ENCODE measurements around the gene INPP5A.

INPP5A gene

DNA sequence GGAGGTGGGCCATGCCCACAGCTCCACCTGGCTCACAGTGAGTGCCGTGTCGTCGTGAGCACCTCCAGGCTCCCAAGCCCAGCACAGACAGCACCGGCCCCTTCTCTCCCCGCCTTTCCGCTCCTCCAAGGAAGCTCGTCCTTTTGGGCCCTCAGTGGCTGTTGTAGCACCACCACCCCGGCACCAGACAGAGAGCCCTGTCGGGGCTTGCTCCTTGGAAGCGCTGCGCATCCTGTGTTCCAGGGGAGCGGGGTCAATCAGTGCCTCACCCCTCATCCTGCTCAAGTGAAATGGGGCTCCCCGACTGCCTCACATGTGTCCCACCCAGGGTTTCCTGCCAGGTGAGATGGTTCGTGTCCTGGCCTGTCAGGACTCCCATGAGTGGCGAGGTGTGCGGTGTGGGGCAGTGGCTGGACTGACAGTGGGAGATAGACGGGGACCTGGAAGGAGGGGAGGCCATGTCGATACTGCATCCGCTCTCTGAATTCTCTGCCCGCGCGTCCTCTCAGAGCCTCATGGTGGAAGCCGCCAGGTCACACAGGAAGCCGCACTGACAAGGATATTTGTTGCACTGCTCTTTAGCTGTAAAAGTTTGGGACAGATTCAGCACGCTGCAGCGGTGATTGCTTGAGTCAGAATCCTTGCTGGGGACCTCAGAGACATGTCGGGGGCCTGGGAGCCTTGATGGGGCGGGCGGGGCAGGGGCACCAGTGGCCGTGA, 107.1 kb downstream of the INPP5A start:
- no peak for DNase-seq (ENCODE audit: low read depth in 2 of 2)

DNA sequence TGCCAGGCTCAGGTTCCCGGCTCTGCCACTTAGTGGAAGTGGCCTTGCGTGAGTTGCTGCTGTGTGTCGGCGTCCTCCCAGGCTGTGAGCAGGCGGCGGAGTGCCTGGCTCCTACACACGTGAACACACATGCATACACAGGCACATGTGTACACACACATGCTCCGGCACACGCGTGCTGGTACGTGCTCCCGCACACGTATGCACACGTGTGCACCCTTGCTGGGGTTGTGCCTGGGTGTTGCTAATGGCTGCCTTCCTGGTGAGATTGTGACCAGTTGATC, 107.6 kb downstream of the INPP5A start:
- DNase-seq (ENCODE audit: low read depth in 2 of 2), result no peak

- DNase-seq (ENCODE audit: low read depth in 2 of 2), result no peak
Observed at GRCh38 chr10:132645630-132646442, 108.2 kb downstream of the INPP5A start.

- no peak for DNase-seq (ENCODE audit: low read depth in 2 of 2)
Observed at GRCh38 chr10:132646443-132647097, 109.0 kb downstream of the INPP5A start.

DNA sequence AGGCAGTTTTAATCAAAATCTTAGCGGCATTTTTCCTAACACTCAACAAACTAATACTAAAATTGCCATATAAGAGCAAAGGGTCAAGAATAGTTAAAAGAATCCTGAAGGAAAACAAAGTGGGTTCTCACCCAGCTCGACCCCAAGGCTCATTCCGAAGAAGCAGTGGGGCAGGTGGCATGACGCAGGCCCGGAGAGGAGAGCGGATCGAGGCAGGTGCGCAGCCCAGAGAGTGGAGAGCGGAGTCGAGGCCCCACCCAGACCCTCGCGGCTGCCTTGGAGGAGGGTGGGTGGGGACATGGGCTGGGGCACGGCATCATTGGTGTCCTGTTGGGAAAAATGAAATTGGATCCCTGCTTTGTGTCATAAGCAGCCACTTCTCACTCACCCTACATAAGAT, 109.8 kb downstream of the INPP5A start:
- DNase-seq (ENCODE audit: low read depth in 2 of 2), result no peak

DNA sequence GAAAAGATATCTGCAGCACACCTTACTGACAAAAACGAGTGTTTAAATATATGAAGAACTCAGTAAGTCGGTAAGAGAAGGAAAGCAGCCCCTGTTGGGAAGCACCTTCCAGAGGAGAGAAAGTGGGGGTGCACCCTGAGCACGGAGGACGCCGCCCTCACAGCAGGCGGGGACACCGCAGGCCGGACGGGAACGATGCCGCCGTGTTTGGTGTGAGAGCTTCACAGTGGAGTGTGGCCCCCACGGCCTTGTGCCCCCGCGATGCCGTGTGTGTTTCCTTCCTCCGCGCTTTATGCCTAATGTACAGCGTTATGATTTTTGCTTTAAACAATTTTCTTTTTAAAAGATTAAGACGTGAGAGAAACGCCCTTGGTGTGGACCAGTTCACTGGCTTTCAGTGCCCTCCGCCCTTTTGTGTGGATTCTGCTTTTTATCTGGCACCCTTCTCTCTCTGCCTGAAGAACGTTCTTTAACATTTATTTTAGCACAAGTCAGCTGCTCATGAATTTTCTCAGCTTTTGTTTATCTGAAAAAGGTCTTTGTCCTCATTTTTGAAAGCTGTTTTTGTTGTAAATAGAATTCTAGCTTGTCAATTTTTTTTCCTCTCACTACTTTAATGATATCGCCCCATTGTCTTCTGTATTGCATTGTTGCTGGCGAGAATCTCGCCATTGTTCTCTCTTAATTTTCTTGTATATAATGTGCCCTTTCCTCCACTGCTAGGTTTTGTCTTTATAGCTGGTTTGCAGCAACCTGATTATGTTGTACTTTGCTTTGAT, 110.7 kb downstream of the INPP5A start:
- DNase-seq (ENCODE audit: low read depth in 2 of 2), result no peak

GRCh38 chr10:132648851-132649528, 111.4 kb downstream of the INPP5A start:
- DNase-seq (ENCODE audit: low read depth in 2 of 2), result no peak

- no peak for DNase-seq (ENCODE audit: low read depth in 2 of 2)
Observed at GRCh38 chr10:132649651-132650360, 112.2 kb downstream of the INPP5A start.

DNA sequence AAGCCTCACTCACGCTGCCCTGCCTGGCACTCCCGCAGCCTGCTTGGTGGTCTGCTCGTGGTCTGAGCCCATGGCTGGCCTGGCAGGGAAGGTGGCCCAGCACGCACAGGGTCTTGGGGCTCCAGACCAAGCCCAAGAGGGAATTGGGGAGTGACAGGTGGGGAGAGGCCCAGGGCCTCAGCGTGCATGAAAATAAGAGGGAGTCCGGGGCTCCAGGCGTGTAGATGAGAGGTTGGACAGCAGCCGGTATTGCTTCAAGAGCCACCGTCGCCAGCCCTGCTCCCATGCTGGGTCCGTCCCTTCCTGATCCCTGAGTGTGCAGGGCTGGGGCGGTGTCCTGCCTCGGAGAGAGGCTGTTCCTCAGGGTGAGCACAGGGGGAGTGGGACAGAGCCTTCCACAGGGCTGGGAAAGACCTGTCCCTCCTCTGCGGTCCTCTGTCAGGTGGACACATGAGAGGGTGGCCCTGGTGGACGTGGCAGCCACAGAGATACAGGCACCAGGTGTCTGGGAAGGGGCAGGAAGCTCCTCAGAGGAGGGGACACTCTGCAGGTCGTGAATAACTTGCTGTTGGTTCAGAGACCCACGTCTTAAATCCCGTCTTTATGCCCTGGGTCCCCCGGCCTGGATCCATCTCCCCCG, 113.1 kb downstream of the INPP5A start:
- no peak for DNase-seq (ENCODE audit: low read depth in 2 of 2)

DNA sequence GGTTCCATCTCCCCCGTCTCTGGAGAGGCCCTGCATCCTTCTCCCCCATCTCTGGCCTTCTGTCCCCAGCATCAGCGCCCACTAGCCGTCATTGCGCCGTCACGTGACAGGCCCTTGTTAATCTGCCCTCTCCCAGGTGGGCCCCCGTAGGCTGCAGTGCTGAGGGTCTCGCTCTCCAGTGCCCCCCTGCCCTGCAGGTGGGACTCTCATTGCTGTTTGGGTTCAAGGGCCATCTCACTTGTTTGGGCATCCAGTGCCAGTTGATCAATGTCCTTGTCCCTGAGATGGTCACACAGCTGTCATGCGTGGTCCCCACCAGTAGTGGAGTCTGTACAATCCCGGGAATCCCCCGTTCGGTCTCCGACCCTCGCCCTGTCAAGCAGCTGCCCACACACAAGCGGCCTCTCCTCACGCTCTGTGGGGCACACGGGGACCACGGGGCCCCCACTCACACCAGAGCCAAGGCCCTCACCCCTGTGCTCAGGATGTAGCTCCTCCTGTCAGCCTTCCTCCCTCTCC, 114.0 kb downstream of the INPP5A start:
- no peak for DNase-seq (ENCODE audit: low read depth in 2 of 2)

- DNase-seq (ENCODE audit: low read depth in 2 of 2), result no peak
Observed at GRCh38 chr10:132652446-132652845, 114.9 kb downstream of the INPP5A start.

GRCh38 chr10:132652936-132653590, 115.5 kb downstream of the INPP5A start:
- no peak for DNase-seq (ENCODE audit: low read depth in 2 of 2)

DNA sequence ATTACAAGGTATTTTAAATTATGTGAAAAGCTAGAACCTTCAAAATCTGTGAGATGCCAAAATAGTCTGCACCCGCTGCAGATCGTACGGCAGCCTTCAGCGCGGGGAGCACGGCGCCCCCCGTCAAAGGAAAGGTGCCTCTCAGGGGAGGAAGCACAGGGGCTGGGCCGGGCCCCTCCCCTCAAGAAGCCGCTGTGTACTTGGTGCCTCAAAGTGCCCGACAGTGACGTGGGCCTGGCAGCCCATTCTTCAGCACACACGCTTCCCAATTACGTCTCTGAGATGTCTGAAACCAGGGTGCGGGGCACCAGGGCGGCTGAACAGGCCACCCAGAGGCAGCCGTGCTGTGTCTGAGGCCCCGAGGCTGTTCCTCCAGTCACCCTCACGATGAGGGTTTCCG, 116.1 kb downstream of the INPP5A start:
- DNase-seq (ENCODE audit: low read depth in 2 of 2), result no peak

- no peak for DNase-seq (ENCODE audit: low read depth in 2 of 2)
Observed at GRCh38 chr10:132654121-132654571, 116.6 kb downstream of the INPP5A start.

GRCh38 chr10:132654708-132655661, 117.4 kb downstream of the INPP5A start:
- DNase-seq (ENCODE audit: low read depth in 2 of 2), result peak; percentile 23 to 32

DNA sequence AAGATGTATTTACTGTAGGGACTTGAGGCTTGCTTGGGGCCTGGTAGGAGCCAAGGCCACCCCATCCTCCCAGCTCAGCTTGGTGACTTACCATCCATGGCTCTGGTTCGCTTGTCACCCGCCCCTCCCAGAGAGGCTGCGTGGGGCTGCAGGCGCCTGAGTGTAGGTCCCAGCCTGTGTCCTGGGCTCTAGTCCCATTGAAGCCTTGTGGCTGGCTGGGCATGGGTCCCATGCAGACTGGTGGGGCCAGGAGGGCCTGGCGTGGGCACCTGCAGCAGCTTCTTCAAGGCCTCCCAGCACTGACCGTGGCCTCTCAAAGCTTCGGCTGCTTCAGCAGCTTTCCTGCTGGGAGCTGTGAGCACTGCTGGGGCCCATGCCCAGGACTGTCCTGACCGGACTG, 118.1 kb downstream of the INPP5A start:
- no peak for DNase-seq (ENCODE audit: low read depth in 2 of 2)

- no peak for DNase-seq (ENCODE audit: low read depth in 2 of 2)
Observed at GRCh38 chr10:132656283-132657126, 118.9 kb downstream of the INPP5A start.
